IPS-NIHi11 (cell line): ENCODE data around the gene TMEM178B.

Experiments used
- DNase-seq: peaks from one replicate; pipeline ENCODE4 v3.0.0; 2012; ENCODE audit warnings: mixed read lengths, low spot score

Gene TMEM178B

DNA sequence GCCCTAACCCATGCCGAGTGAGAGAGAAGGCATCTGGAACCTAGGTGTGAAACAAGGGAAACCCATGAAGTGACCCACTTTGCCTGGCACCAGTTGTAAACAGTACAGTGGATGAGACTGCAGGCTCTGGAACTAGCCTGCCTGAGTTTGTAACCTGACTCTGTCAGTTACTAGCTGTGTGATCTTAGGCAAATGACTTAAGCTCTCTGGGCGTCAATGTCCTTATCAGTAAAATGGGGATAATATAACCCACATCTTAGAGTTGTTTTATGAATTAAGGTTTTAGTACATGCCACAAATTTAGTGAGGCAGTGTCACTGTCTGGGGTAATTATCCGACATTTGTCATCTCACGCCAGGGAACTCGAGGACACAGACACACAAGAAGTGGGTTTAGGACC lies 394.5 kb downstream of the TMEM178B start:
- DNase-seq = no peak

DNA sequence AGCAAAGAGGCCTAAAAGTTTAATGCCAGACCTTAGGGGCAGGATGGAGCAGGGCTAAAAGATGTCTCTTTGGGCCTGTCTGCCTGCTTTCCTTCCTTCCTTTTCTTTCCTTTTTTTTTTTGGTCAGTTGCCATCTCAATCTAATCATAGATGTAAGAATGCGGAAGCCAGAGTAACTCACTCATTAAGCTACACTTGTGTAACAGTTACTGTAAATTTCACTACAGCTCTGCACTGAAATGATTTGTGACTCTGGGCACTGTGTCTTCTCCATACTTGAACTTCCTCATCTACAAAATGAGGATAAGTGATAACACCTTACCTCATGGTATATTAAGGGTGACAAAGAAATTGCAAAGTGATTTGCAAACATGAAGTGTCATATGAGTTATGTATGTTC lies 401.8 kb downstream of the TMEM178B start:
- DNase-seq = no peak

DNA sequence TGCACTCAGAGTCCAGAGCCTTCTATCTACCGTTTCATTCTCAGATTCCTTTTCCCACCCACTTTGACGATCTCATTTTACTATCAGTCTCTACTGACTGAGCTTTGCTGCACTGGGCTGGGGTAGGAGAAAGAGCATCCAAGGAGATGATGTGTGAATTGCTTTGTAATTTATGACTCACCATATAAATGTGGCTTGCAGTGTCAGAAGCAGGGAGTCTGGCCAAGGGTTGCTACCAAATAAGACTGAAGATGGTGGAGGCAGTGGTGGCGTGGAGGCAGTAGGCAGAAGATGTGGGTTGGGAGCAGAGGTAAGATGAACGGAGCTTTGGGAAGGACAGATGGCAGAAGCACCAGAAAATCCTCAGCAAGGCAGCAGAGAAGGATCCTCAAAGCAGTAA lies 404.0 kb downstream of the TMEM178B start:
- no peak for DNase-seq

DNA sequence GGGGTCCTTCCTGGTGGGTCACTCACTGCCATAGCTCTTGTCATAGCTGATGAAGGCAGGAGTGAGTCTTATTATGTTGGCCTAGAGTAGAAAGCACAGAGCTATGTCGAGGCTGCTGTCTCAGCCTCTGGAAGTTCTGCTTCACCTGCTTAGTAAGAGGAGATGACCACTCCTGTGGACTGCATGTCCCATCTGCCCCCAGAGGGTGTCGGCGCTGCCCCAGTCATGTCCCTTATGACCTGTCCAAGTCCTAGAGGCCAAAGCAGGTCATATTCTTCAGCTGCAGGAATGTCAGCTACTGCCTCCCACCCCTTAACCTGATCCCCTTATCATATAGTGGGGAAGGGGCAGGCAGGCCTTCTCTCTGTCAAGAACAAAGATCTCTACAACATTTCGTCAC lies 405.0 kb downstream of the TMEM178B start:
- DNase-seq = no peak

DNA sequence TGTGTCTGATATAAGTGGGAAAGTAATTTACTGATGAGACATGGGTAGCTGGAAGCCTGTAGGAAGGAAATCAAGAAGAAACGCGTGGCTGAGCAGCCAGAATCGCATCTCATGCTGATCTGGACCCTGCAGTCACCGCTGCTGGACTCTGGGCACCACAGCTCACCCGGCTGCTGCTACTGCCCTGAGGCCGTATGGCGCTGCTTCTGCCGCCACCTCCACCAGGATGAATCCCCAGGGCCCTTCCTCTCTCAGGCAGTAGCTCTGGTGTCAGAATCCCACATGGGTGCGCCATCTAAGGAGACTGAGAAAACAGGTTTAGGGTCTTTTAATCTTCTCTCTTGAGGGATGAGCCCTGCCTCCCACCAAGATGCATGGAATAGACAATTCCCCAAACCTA lies 407.1 kb downstream of the TMEM178B start:
- no peak for DNase-seq

DNA sequence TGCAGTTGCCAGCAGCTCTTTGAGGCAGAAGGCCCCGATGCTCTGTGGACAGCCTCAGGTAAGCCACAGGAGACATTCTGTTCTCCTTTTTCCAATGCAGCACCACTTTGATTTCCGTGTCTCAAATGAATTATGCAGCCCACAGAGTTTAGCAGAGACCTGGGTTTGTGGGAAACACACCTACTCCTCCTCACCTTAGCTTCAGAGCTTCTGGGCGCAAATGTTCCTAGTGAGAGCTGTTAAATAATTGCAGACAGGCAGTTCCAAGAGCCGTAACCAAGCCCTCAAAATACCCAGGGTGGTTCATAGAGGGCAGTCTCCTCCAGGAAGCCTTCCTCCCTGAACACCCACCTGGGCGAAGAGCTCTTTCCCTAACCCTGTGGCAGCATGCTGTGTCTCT lies 408.1 kb downstream of the TMEM178B start:
- no peak for DNase-seq

DNA sequence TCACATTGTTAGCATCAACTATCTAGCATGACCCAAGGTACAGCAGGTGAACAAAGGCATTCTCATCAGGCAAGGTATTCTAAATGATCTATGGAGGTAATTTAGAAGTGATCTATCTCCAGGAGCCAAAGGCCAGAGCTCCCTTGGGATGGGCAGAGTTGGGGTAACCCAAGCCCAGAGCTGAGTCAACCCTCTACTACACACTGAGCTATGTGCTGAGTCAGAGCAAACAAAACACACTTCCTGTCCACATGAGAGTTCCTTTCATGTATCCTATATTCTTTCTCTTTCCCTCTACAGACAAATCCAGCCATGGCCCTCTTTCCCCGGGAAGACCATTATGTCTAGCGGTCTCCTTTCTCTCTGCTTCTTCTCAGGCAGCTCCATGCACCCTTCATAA lies 409.2 kb downstream of the TMEM178B start:
- no peak for DNase-seq

DNA sequence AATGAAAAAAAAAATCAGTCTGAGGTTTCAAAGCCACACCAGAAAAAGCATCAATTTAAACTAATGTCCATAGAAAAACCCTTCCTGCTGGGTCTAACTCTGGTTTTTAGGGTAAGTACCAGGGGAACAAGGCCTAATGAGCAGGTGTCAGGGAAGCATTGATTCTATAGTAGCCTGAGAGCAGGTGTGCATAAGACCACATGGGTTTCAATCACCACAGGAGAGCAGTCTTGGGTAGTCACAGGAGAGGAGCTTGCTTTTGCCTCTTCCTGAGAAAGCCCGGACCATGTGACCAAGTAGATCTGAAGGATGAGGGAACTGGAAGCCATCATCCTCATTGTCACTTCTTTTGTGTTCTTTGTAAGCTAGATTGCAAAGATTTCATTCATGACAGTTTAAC lies 411.0 kb downstream of the TMEM178B start:
- no peak for DNase-seq

DNA sequence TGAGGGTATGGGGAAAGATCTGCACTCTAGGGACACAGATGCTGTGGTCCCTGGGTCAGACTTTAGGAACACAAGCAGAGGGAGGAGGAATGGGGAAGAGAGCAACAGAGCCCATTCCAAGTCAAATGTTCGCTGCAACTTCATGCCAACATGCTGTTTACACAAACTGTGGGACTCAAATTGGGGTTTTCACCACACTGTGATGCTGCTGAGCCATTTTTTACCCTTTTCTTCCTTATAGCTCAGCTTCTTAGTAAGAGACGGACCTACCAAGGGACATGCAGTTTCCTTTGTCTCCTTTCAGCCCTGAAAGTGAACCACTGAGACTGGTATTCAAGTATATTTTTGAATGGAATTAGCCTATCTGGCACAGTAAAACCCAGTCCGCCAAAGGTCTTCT lies 413.1 kb downstream of the TMEM178B start:
- DNase-seq = peak; percentile 19

DNA sequence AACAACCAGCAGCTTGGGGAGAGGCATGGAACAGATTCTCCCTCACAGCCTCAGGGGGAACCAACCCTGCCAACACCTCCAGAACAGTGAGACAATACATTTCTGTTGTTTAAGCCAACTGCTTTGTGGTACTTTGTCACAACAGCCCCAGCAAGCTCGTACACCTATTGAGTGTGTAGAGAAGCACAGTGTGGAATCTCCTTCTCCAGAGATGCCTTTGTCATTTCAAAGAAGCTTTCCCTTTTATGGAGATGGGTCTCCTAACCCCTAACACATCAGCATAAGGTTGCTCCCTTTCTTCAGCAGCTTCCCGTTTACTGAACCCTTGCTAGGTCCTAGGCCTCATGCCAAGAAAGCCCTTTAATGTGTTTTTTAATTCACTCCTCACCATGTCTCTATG lies 416.6 kb downstream of the TMEM178B start:
- DNase-seq = peak; percentile 29

DNA sequence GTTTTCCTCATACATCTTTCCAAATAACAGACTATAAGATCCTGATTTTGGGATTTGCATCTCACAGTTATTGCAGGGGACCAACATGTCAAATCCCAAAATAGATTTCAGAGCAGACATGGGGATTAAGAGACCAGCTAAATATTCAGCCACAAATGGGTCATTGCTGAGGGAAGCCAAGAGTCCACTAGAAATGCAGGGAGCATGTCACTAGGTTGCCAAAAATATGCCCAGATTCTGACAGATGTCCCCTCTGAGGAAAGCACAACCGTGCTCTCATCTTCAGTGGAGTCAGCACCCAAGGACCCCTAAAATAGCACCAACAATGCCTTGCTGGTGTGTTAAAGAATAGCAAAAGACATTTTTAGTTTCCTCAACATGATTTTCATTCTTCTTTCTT lies 421.2 kb downstream of the TMEM178B start:
- DNase-seq = no peak

DNA sequence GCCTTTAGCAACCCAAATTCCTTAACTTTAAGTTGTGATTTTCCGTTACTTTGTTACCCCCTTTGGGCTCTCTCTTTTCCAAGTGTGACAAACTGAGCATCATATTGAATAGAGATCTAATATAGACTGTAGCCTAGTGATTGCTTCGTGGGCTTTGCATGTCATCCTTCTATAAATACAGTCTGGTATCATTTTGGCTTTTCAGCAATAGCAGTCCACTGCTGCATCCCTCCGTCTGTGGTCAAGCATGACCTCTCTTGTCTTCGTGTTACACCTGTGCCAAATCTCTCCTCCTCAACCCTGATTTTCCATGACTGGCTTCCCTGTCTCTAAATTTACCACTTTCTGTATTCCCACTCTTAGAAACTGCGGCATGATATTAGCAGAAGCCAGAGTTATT lies 423.5 kb downstream of the TMEM178B start:
- no peak for DNase-seq

DNA sequence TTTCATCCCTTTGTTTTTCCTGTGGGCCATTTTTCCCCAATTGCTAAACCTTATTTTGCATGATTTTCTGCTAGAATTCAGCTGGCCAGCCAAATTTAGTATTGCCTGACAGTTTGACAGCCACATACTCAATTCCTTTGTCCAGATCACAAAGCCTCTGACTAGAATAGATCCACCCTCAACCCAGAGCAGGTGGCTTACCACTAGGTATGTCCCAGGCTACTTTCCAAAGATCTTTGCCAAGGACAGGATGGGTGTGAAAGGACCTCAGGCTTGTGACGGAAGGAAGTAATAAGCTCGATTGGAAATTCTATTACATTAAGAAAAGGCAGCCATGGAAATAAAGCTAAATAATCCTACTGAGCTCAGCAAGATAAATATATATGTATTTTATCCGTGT lies 426.7 kb downstream of the TMEM178B start:
- no peak for DNase-seq

DNA sequence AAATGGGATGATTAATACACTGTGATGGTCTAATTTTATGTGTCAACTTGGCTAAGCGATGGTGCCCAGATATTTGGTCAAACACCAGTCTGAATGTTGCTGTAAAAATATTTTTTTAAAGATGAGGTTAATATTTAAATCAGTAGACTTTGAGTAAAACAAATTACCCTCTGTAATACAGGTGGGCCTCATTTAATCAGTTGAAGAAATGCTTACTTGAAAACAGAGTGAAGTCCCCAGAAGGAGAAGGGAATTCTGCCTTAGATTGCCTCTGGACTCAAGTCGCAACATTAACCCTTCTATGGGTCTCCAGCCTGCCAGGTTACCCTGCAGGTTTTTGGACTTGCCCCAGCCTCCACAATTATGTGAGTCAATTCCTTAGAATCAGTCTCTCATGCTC lies 427.6 kb downstream of the TMEM178B start:
- no peak for DNase-seq

DNA sequence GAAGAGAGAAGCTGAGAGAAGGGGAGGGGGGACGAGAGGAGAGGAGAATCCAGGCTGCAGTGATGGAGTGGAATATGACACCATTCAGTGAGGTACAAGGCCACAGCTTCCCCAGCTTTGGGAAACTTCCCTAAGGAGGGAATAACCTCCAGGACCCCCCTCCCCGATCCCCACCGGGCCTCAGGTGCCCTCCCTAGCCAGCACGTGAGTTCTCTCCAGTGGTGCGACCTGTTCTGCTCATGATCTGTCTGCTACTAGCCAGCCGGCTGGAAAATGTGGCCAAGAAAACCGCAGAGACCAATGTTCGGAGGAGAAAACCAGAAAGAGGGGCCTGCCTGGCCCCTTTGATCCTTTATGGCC lies 437.4 kb downstream of the TMEM178B start:
- DNase-seq = peak; percentile 56

DNA sequence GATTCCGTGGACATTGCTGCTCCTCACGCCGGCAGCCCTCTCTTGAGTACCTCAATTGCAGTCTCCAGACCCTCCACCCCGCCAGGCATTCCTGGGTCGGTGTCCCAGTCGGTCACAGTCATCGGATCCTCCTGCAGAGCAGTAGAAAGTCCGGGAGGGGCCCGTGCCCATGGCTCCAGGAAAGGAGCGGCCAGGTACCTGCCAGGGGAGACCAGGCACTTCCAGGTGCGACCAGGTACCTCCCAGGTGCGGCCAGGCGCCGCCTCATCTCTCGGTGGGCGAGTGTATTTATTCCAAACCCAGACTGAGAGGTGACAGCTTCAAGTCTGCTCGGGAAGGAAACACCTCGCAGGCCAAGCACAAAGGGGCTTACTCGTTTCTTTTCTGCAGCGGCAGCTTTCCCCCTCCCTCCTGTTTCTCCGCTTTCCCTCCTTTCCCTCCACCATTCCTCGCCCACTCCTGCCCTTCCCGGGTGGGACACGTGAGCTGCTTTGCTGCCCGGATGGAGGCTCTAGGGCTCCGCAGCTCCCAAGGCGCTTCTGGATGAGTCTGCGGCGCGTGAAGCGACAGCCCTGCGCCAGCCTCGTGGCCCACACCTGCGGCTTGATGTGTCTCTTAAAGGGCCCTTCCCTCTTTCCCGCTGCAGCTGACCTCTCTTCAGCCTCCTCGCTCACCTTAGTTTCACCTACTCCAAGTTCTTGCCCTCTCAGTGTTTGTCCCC lies 438.0 kb downstream of the TMEM178B start:
- DNase-seq = peak; percentile 60

DNA sequence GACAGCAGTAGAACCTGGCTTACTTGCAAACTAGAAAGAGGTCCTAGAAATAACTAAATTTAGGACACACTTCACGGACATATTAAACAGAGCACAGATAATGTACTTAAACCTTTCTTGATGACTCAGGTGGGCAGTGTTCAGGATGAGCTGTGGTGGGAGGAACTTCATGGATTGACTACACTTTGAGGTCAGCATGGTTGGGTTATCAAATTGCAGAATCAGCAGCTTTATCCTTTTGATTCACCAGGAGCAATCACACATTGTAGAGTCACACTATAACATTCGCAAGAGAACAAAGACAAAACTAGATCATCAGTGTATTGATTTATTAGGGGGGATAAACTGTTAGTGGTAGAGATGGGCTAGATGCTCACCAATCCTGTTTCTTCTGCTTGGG lies 438.7 kb downstream of the TMEM178B start:
- DNase-seq = no peak

DNA sequence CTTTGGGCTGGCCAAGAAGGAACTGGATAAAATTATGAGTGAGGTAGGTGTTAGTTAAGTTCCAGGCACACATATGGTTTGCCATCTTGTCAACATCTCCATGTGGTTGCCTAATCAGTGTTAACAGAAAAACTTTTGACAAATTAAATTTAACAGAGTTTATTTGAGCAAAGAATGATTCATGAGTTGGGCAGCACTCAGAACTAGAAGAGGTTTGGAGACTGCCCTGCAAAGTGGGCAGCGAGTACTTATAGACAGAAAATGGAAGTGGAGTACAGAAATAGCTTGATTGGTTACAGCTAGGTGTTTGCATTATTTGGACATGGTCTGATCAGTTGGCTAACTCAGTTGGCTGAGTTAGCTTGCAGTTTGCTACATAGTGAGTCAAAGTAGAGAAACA lies 439.9 kb downstream of the TMEM178B start:
- DNase-seq = no peak

DNA sequence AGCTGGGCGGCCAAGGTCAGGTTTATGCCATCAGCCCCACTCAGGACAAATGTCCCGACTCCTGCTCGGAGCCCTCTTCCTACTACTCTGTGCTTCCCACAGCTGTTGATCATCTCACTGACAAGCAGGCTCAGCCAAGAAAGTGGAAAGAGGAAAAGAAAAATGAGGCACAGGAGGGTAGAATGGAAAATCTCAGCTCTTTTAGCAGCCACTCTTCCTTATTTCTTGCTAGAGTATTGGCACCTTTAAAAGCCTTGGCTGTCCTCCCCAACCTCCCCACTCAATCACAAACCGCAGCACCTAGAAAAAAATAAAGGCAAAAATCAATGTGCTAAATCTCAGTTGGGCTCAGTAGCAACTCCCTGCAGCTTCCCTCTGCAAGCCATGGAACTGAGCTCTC lies 442.1 kb downstream of the TMEM178B start:
- no peak for DNase-seq

DNA sequence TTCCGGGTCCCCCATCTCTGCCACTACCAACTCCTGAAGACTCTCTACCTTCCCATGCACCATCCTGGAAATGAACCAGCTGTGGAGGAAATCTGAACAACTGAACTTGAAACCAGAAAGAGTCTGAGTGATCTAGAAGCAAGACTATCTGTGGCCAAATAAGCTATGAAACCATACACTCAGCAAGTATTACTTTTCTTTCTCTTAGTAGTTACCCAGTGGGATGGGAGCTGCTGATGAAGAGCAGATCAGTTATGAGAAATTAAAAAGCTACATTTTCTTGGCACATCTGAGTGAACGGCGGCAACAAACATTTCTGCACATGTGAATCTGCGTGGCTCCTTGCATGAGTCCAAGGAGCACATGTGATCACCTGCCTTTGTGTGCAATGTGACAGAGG lies 445.8 kb downstream of the TMEM178B start:
- no peak for DNase-seq

DNA sequence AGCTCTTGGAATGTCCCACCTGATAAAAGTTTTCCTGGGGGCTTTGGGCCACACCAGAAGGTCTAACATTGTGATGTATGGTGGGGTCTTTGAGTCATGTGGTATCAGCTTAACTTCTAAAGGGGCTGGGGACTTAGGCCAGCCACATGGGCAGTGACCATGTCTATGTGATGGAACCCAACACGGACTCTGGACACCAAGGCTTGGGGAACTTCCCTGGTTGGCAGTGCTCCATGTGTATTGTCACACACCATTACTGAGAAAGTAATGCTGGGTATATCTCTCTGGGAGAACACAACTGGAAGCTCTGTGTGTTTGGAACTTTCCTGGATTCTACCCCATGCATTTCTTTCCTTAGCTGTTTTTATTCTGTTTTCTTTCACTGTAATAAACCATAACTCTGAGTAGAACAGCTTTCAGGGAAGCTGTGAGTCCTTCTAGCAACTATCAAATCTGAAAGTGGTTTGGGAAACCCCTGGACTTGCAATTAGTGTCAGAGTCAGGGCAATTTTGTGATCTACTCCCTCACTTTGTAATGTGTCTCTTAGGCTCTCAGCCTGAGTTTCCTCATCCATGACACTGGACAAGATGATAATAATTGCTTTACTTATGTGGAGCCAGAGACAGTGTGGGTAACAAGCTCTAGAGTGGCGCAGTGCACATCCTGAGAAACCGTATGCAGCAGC lies 448.9 kb downstream of the TMEM178B start:
- DNase-seq = no peak

DNA sequence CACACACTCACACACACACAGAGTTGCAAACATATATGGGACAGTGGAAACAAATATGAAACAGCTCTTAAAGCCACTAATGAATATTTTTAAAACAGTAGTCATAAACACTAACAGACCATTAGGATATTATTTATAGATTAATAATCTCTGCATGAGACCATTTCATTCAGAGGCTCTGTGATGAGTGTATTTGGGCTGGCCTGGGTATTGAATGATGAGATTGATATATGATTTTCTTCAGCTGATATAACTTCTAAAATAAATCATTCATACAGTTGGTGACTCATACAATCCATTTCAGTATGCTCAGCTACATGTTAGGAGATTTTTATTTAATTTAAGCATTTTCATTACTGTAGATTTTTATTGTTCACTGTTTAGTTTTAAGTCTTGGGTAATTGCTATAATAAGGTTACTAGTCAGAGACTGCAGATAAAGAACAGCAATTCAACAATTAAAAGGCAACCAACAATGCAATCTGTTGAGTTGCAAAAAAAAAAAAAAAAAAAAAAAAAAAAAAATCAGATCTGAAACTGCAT lies 452.2 kb downstream of the TMEM178B start:
- no peak for DNase-seq

DNA sequence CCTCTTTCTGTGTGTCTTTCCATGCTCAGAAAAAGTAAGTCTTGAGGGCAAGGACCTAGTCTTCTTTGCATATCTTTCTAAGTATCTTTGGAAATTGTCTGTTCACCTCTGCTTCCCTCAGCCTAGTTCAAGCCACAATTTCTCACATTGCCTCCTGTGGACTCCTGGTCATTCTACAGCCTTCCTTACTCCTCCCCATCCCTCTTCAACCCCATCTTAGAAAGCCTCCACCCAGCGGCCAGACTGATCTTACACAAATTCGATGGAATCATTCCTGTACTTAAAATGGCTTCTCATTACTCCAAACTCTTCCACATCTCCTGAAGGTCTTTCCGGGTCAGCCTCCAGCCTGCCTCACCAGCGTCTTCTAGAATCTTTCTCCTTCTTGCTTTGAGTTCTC lies 453.2 kb downstream of the TMEM178B start:
- DNase-seq = no peak

DNA sequence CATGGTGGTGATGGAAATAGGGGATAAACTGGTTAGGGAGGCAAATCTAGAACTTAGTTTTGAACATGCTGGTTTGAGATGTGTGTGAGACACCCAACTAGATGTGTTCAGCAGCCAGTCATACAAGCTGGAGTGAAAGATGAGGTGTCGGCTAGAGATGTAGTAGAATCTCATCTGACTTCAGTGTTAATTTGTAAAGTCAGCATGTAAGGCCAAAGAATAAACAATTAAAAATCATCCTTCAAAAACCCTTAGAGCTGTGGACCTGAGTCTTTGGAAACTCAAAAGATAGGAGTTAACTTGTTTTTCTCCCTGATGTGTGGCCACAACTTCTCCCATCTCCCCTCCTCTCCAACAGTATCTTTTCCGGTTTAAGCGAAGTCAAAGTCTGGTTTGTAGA lies 454.5 kb downstream of the TMEM178B start:
- DNase-seq = no peak
